Ectodermal cell (in vitro differentiated cells): ENCODE results near the gene SUPT4H1.

Experiments used
- H3K27ac ChIP-seq: 2 replicates; pipeline ENCODE4 v1.7.0; 2013; ENCODE audit warnings: mild to moderate bottlenecking, low read depth, low read length; ENCODE audit not compliant: insufficient read depth, poor library complexity, severe bottlenecking
- H3K27me3 ChIP-seq: 2 replicates; pipeline ENCODE4 v1.7.0; 2013; ENCODE audit warnings: mild to moderate bottlenecking, low read length; ENCODE audit not compliant: insufficient read depth, control insufficient read depth, poor library complexity, severe bottlenecking
- H3K36me3 ChIP-seq: one replicate; pipeline ENCODE4 v1.7.0; 2013; ENCODE audit warnings: low read length; ENCODE audit not compliant: control insufficient read depth, insufficient read depth
- H3K4me1 ChIP-seq: one replicate; pipeline ENCODE4 v1.7.0; 2013; ENCODE audit warnings: low read length; ENCODE audit not compliant: control insufficient read depth, insufficient read depth
- H3K4me3 ChIP-seq: 2 replicates; pipeline ENCODE4 v1.7.0; 2013; ENCODE audit warnings: low read depth, low read length, control low read depth; ENCODE audit not compliant: insufficient read depth
- H3K9me3 ChIP-seq: 2 replicates; pipeline ENCODE4 v1.7.0; 2013; ENCODE audit warnings: mild to moderate bottlenecking, low read length, moderate library complexity; ENCODE audit not compliant: control insufficient read depth
- WGBS, 2 experiments: methylation state at CpG; one replicate each; pipeline ENCODE4 v1.1.7; 2013; ENCODE audit warnings: missing lambda C conversion rate in 2 of 2; 5-methylcytosine and 5-hydroxymethylcytosine counted together

SUPT4H1 gene

DNA sequence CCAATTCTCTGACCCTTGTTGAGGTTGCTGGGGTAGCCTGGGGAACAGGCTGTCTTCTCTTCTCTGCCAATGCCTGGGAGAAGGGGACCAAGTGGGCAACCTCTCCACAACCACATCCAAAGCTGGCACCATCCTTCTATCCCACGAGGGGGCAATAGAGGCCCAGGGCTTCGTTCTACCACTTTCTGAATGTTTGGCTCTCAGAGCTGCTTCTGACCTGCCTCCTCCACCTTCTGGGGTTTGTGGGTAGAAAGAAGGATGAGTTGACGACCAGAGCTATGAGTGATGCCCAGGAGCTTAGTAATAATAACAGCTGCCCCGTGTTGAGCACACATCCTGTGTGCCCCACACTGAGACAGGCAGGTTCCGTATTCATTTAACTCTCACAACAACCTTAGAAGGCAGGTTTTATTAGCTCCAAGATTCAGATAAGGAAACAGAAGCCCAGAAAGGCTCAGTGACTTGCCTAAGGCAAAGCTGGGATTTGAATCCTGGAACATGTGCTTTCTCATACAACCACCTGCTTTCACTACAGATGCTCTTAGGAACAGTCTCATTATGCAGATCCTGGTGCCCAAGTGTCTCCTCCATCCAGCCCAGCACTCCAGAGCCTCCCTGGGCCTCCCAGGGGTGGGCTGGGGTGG, 34.5 kb downstream of the SUPT4H1 start:
- Histone ChIP-seq H3K36me3 (no peaks in the 10 kb centered on the region), H3K27me3 (peaks cover 8% of the 10 kb centered on the region), H3K4me1 (peaks cover 14% of the 10 kb centered on the region), H3K9me3 (no peaks in the 10 kb centered on the region), H3K27ac (no peak overlapping the region), H3K4me3 (no peak overlapping the region)
- WGBS, 2 experiments = 32 to 34% methylated on average over 5 of the region's 5 CpGs

DNA sequence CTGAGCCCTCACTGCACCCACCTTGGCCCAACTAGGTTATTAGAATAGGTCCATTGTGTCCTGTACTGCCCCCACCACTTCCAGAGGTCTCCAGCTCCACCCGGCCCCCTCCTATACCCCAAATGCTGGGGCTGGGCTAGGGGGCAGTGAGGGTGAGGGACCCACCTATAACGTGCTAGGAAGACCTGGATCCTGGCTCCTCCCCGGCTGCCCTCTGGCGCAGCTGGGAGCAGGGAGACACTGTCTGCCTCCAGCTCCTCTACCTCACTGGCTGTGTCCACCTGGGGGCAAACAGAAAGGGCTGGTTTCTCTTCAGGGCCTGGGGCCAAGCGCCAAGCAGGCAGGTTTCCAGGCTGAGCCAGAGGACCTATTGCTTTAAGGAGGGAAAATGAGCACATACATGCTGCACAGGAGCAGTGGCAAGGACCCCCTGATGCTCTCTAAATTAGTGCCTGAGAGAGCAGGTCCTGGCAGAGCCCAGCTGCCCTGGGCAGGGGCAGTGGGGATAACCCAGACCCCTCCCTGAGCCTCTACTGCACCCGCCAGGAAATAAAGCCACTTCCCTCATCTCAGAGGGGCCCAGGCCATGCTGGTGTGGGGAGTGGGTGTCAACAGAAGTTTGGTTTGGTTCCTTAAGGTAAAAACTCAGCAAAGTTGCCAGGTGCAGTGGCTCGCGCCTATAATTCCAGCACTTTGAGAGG, 35.6 kb downstream of the SUPT4H1 start:
- H3K27me3 ChIP-seq = peaks cover 8% of the 10 kb centered on the region
- WGBS, 2 experiments = 95% methylated on average over 8 of the region's 8 CpGs
- no peak overlapping the region for H3K27ac ChIP-seq
- H3K9me3 ChIP-seq = no peaks in the 10 kb centered on the region
- H3K4me3 ChIP-seq = no peak overlapping the region
- no peaks in the 10 kb centered on the region for H3K36me3 ChIP-seq
- H3K4me1 ChIP-seq = peaks cover 16% of the 10 kb centered on the region

DNA sequence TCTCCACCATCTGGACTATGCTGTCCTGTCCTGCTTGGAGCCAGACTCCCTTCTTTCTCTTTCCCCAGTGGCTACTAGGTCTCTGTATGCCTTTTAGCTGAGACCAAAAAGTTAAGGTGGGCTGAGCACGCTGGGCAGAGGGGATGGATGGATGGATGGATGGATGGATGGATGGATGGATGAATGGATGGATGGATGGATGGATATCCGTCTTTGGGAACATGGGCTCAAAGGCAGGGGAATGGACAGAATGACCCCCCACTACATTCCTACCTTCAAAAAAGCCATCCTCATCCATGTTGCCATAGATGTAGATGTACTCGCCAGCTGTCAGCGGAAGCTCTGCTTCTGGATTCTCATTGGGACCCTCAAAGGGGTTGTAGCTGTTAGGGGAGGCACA, 36.3 kb downstream of the SUPT4H1 start:
- peaks cover 8% of the 10 kb centered on the region for H3K27me3 ChIP-seq
- H3K27ac ChIP-seq = no peak overlapping the region
- no peaks in the 10 kb centered on the region for H3K9me3 ChIP-seq
- peaks cover 16% of the 10 kb centered on the region for H3K4me1 ChIP-seq
- WGBS, 2 experiments = 93 to 96% methylated on average over 3 to 4 of the region's 4 CpGs
- no peak overlapping the region for H3K4me3 ChIP-seq
- no peaks in the 10 kb centered on the region for H3K36me3 ChIP-seq

DNA sequence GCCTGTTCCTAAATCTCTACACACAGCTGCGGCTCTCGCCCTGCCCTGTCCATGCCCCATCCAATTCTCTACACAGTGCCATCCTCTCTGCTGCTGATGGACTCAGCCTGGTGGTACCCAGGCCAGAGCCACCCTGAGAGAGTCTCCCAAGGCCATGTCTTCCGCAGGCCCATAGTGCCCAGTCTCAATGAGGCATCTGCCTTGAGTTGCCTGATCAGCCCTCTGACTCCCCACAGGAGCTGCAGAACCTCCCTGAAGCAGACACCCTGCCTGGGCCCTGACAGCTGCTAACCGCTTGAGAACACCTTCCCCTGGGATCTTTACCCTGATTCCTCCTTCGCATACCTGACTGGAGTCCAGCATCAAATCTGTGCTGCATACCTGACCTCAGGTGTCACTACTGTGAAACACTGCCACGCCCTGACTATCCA, 36.7 kb downstream of the SUPT4H1 start:
- no peaks in the 10 kb centered on the region for H3K36me3 ChIP-seq
- H3K27ac ChIP-seq = no peak overlapping the region
- no peak overlapping the region for H3K4me3 ChIP-seq
- peaks cover 16% of the 10 kb centered on the region for H3K4me1 ChIP-seq
- peaks cover 8% of the 10 kb centered on the region for H3K27me3 ChIP-seq
- H3K9me3 ChIP-seq = no peaks in the 10 kb centered on the region
- 93 to 97% methylated on average over 6 of the region's 6 CpGs for WGBS, 2 experiments

DNA sequence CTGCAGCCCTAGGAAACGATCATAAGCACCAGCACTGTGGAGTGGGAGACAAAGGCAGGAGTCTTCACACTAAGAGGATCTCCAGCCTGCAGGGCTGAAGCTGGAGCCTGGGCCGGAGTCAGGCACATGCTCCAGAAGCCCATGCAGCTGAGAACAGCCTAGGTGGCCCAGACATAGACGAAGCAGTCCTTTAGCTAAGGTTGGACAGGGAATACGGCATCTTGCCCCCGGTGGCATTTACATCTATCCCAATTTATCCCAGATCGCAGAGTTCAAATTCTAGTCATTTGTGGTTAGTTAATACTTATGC, 37.3 kb downstream of the SUPT4H1 start:
- Histone ChIP-seq H3K4me1 (peaks cover 16% of the 10 kb centered on the region), H3K36me3 (no peaks in the 10 kb centered on the region), H3K4me3 (no peak overlapping the region), H3K9me3 (no peaks in the 10 kb centered on the region), H3K27ac (no peak overlapping the region), H3K27me3 (peaks cover 8% of the 10 kb centered on the region)
- WGBS, 2 experiments = 90 to 93% methylated on average over 5 to 6 of the region's 6 CpGs

DNA sequence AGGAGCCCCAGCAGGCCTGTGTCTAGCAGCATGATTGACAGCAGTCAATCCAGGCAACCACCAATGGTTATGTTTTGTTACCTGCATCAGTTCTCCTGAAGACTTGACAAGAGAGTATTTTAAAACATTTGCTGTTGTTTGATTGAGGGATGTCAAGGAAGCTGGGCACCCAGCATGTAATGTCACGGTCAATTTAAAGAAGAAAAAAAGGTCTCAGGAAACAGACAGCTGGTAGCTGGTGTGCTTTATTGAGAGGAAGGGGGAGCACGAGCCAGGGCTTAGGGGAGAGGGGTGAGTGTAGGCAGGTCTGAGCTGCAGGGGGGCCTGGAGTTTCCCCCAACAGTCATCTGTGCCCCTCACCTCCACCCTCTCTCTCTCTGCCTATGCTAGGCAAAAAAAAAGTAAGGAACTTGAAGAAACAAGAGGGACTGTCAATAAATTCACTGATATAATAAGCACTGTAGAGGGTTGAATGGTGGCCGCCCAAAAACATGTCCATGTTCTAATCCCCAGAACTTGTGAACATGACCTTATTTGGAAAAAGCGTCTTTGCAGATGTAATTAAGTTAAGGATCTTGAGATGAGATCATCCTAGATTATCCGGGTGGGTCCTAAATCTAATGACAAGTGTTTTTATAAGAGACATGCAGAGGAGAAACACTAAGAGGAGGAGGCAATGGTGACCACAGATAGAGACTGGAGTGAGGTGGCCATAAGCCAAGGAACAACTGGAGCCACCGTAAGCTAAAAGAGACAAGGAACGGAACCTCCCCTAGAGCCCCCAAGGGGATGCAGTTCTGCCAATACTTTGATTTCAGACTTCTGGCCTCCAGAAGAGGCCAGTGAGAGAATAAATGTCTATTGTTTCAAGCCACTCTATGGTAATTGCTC, 37.9 kb downstream of the SUPT4H1 start:
- Histone ChIP-seq H3K4me1 (peaks cover 20% of the 10 kb centered on the region), H3K27me3 (peaks cover 8% of the 10 kb centered on the region), H3K9me3 (no peaks in the 10 kb centered on the region), H3K36me3 (no peaks in the 10 kb centered on the region), H3K27ac (no peak overlapping the region), H3K4me3 (no peak overlapping the region)
- 75 to 80% methylated on average over 7 of the region's 7 CpGs for WGBS, 2 experiments

DNA sequence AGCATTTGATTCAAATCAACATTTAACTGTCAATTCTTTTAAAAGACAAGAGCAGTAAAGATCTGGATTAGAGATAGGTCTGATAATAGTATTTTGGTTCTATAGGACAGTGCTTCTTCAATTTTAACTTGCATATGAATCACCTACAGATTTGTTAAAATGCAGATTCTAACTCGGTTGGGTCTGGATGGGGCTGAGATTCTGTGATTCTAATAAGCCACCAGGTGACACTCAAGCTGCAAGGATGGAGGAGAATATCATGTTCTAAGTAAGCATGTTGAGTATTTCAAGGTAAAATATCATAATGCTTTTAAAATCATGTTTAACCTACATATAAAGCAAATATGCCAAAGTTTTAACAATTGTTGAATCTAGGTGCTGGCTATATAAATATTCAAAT, 39.2 kb downstream of the SUPT4H1 start:
- H3K4me3 ChIP-seq = no peak overlapping the region
- no peaks in the 10 kb centered on the region for H3K36me3 ChIP-seq
- H3K27me3 ChIP-seq = peaks cover 8% of the 10 kb centered on the region
- H3K4me1 ChIP-seq = peaks cover 22% of the 10 kb centered on the region
- WGBS, 2 experiments = 67 to 90% methylated on average over 1 of the region's 1 CpG
- H3K27ac ChIP-seq = no peak overlapping the region
- no peaks in the 10 kb centered on the region for H3K9me3 ChIP-seq

DNA sequence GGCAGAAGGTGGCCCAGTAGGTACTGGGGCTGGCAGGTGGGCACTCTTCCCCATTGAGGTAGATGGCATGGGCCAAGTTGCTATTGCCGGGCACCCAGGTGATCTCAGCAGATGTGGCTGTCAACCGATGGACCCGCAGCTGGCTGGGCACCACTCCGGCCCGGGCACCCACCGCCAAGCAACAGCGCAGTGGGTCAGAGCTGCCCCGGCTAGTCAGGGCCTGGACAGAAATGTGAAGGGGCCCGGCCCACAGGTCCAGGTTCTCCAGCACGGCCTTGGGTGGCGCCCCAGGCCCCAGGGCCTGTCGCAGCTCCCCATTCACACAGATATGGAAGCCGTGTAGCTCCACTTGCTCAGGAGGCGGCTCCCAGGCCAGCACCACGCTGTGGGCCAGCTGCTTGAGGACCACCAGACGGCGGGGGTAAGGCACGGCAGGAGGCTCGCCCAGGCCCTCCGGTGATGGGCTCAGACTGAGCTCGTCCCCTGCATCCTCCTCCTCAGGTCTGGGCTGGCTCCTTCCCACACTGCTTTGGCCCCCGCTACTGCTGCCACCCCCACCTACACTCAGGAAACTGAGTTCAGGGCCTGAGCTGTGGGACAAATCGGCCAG, 39.9 kb downstream of the SUPT4H1 start:
- Histone ChIP-seq H3K4me1 (peaks cover 22% of the 10 kb centered on the region), H3K36me3 (no peaks in the 10 kb centered on the region), H3K27me3 (peaks cover 8% of the 10 kb centered on the region), H3K4me3 (no peak overlapping the region), H3K27ac (no peak overlapping the region), H3K9me3 (no peaks in the 10 kb centered on the region)
- 91 to 92% methylated on average over 23 of the region's 23 CpGs for WGBS, 2 experiments

DNA sequence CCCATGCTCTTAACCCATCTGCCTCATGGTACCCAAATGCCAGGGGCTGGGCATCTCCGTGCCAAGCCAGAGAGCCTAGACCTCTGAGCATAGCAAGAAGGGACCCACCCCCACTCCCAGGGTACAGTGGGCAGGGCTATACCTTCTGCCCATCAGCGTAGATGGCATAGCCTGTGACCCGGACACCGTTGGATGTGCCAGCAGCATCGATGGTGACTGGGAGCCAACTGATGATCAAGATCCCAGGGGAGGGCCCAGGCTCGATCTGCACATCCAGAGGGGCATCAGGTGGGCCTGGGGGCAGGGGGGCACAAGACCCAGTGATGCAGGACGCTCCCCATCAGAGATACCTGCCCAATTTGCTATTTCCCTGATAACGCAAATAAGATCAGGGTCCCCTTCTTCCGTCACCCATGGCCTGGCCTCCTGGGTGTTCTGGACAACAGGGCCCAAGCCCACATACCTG, 40.5 kb downstream of the SUPT4H1 start:
- H3K27ac ChIP-seq = no peak overlapping the region
- 95% methylated on average over 9 of the region's 9 CpGs for WGBS, 2 experiments
- H3K4me3 ChIP-seq = no peak overlapping the region
- H3K27me3 ChIP-seq = peaks cover 6% of the 10 kb centered on the region
- H3K4me1 ChIP-seq = peaks cover 22% of the 10 kb centered on the region
- H3K36me3 ChIP-seq = no peaks in the 10 kb centered on the region
- H3K9me3 ChIP-seq = no peaks in the 10 kb centered on the region
